A549 (cell line): Measurements from ENCODE around the gene UBE2O. TPM values are rescaled to one million over a fixed set of nuclear protein-coding genes. Genes with fewer than 3 reads are reported as not detected.

Experiments
- ATAC-seq, 2 experiments: fragments of 200-7000 bp in 1 of 2; fragments of >200 bp in 1 of 2; cut with Nextera tagmentation in 1 of 2; cut with Tn5 transposase in 1 of 2; 3 replicates each; pipeline versions ENCODE4 v1.8.0 to v1.9.1; 2018 to 2020; ENCODE audit warnings: mild to moderate bottlenecking in 1 of 2, moderate library complexity in 1 of 2
- CTCF ChIA-PET: fragments of 300-600 bp; sonication (Branson Sonifier 250); formaldehyde crosslinking; extraction: SDS; loops from one replicate; lab custom pipeline; 2021; ENCODE audit warnings: antibody characterized with exemption, inconsistent platforms; lab: Yijun Ruan, JAX
- POLR2A ChIA-PET: fragments of 350-600 bp; formaldehyde crosslinking; extraction: SDS; loops from one replicate; lab custom pipeline; 2021; ENCODE audit warnings: antibody characterized with exemption, inconsistent platforms; lab: Yijun Ruan, JAX
- DNase-seq, 2 experiments: peaks; one replicate each; pipeline versions ENCODE4 v3.0.0 to v3.0.0-alpha.2; 2011 to 2016; ENCODE audit warnings: low read depth in 1 of 2, low spot score in 1 of 2
- FAIRE-seq: peaks from 2 replicates; lab custom pipeline; 2011; peaks lifted over from hg19 to GRCh38; lab: Jason Lieb, UNC
- H3K27ac ChIP-seq, 2 experiments: fragments of >200 bp; sonication (Bioruptor Twin); formaldehyde crosslinking; 3 replicates each; pipeline ENCODE4 v1.5.1; 2016 to 2017
- H3K4me1 ChIP-seq: fragments of >200 bp; sonication (Bioruptor Twin); formaldehyde crosslinking; 3 replicates; pipeline ENCODE4 v1.6.1; 2016
- H3K4me2 ChIP-seq: fragments of >200 bp; sonication (Bioruptor Twin); formaldehyde crosslinking; 3 replicates; pipeline ENCODE4 v1.6.1; 2016
- H3K4me3 ChIP-seq: fragments of >200 bp; sonication (Bioruptor Twin); formaldehyde crosslinking; 3 replicates; pipeline ENCODE4 v1.5.1; 2016
- H3K9me3 ChIP-seq: fragments of >200 bp; sonication (Bioruptor Twin); formaldehyde crosslinking; 3 replicates; pipeline ENCODE4 v1.6.1; 2016
- BHLHE40 ChIP-seq: IDR thresholded peaks from 2 replicates; pipeline ENCODE4 v1.6.1; 2012; ENCODE audit warnings: low read depth, low read length, inconsistent platforms
- CHD2 ChIP-seq: fragments of 150-350 bp; IDR thresholded peaks from 2 replicates; pipeline ENCODE4 v1.6.1; 2014; ENCODE audit warnings: low read length; ENCODE audit not compliant: partially characterized antibody
- CHD4 ChIP-seq: fragments of 200-600 bp; sonication (generic); IDR thresholded peaks from 2 replicates; pipeline ENCODE4 v1.6.1; 2016; ENCODE audit warnings: antibody characterized with exemption, mild to moderate bottlenecking, borderline replicate concordance
- CTCF ChIP-seq: fragments of >200 bp; sonication (Bioruptor Twin); formaldehyde crosslinking; IDR thresholded peaks from 3 replicates; pipeline ENCODE4 v1.5.1; 2016
- E2F6 ChIP-seq: IDR thresholded peaks from 2 replicates; pipeline ENCODE4 v1.6.1; 2012; ENCODE audit warnings: low read depth, borderline replicate concordance
- ESRRA ChIP-seq: fragments of 150-350 bp; IDR thresholded peaks from 2 replicates; pipeline ENCODE4 v1.6.1; 2014; ENCODE audit warnings: mild to moderate bottlenecking, low read length, borderline replicate concordance
- FOSB ChIP-seq: fragments of 250-450 bp; sonication (Bioruptor Pico); IDR thresholded peaks from 2 replicates; pipeline ENCODE4 v1.5.0; 2020; ENCODE audit warnings: mild to moderate bottlenecking, moderate library complexity
- JUNB ChIP-seq: fragments of >200 bp; sonication (Bioruptor Twin); formaldehyde crosslinking; IDR thresholded peaks from 2 replicates; pipeline ENCODE4 v1.6.1; 2016
- KDM1A ChIP-seq: fragments of 200-600 bp; sonication (generic); IDR thresholded peaks from 2 replicates; pipeline ENCODE4 v1.6.1; 2016; ENCODE audit warnings: low read depth, mild to moderate bottlenecking
- MAX ChIP-seq: IDR thresholded peaks from 2 replicates; pipeline ENCODE4 v1.6.1; 2012
- PBX3 ChIP-seq: IDR thresholded peaks from 2 replicates; pipeline ENCODE4 v1.6.1; 2012
- POLR2A ChIP-seq: IDR thresholded peaks from 2 replicates; pipeline ENCODE4 v1.6.1; 2012; ENCODE audit warnings: mild to moderate bottlenecking, low read length
- RNF2 ChIP-seq: fragments of 200-600 bp; sonication (generic); IDR thresholded peaks from 2 replicates; pipeline ENCODE4 v1.6.1; 2016; ENCODE audit warnings: low read depth, mild to moderate bottlenecking, antibody characterized with exemption, moderate library complexity, borderline replicate concordance
- WGBS: methylation state at CpG from one replicate; pipeline ENCODE4 v1.1.6; 2017; ENCODE audit errors: missing lambda C conversion rate; 5-methylcytosine and 5-hydroxymethylcytosine counted together
- polyA plus RNA-seq, 4 experiments: library from polyadenylated mRNA; depleted of rRNA in 3 of 4; stranded (reverse); fragments of >200 nt; fragmentation: RNase III in 1 of 4; extraction: RNeasy Plus Mini Kit Qiagen cat#74134 plus additional on column Dnase treatment in 1 of 4; gene quantifications; 2 replicates in 3 of 4; 3 replicates in 1 of 4; pipeline ENCODE4 v1.2.3, GENCODE V29; 2011 to 2017

UBE2O gene
- polyA plus RNA-seq, 2 of the 4 experiments (the other 2 are of a cell fraction), result 22.0 to 25.7 TPM

GRCh38 chr17:76499267-76499667 lies 46.3 kb upstream of the UBE2O start:
- FAIRE-seq, result no peak
- Histone ChIP-seq H3K4me1 (peaks cover 41% of the 10 kb centered on the region), H3K9me3 (no peaks in the 10 kb centered on the region), H3K4me2 (peak overlapping the region; percentile 91), H3K4me3 (peak overlapping the region; percentile 81; the same call in 2 of the 3 replicates)
- CTCF ChIA-PET, result interaction anchor here (0.7 to 64.5 kb wide), 12 partner anchors 7 to 107 kb away, joined by 3 to 1994 read pairs (median 14); partner anchors contain the start of genes AANAT and UBE2O
- no peak for ATAC-seq
- peak in 1 of 2 experiments; percentile 53 for DNase-seq
- TF ChIP-seq E2F6 (no peak), PBX3 (no peak), POLR2A (no peak), CTCF (no peak)
- TF ChIP-seq, all 56 proteins: peak for 0
- 36% methylated on average over 5 of the region's 5 CpGs for WGBS
- POLR2A ChIA-PET, result interaction anchor here (0.7 to 2.1 kb wide), 4 partner anchors 9 to 214 kb away, joined by 3 to 6 read pairs (median 6); no protein-coding TSS in a partner anchor
- peak overlapping the region; percentile 83 to 96 for H3K27ac ChIP-seq

- FAIRE-seq (no peak), DNase-seq (no peak), ATAC-seq (no peak)
- Histone ChIP-seq H3K4me3 (0 out of 3 replicates have a peak overlapping the region, but pooled peaks have one; percentile 4), H3K27ac (peak overlapping the region; percentile 83 to 96), H3K4me1 (peaks cover 41% of the 10 kb centered on the region), H3K9me3 (no peaks in the 10 kb centered on the region), H3K4me2 (peak overlapping the region; percentile 91)
- 71% methylated on average over 4 of the region's 4 CpGs for whole genome bisulfite sequencing
- no peak for TF ChIP-seq JUNB
- TF ChIP-seq KDM1A, result no peak
- no peak for TF ChIP-seq ESRRA
- POLR2A ChIA-PET, result interaction anchor here (1.5 to 2.1 kb wide), 3 partner anchors 9 to 14 kb away, joined by 5 to 6 read pairs (median 6); no protein-coding TSS in a partner anchor
- CTCF ChIA-PET, result interaction anchor here (0.7 to 64.5 kb wide), 13 partner anchors 7 to 113 kb away, joined by 3 to 1994 read pairs (median 9); partner anchors contain the start of genes AANAT and UBE2O
Measured at GRCh38 chr17:76498876-76499251, 45.9 kb upstream of the UBE2O start.

- WGBS, result 38% methylated on average over 31 of the region's 31 CpGs
- POLR2A ChIA-PET, result interaction anchor here (0.6 to 2.1 kb wide), 3 partner anchors 11 to 69 kb away, joined by 3 to 6 read pairs (median 5); no protein-coding TSS in a partner anchor
- FAIRE-seq, result no peak
- peaks cover 41% of the 10 kb centered on the region for H3K4me1 ChIP-seq
- peak; percentile 32 to 56 for ATAC-seq
- CTCF ChIA-PET, result interaction anchor here (0.7 to 64.5 kb wide), 15 partner anchors 7 to 128 kb away, joined by 3 to 1994 read pairs (median 5); partner anchors contain the start of genes AANAT and UBE2O
- H3K27ac ChIP-seq, result peak overlapping the region; percentile 83 to 96
- DNase-seq, result peak; percentile 70 to 75
- 0 out of 3 replicates have a peak overlapping the region, but pooled peaks have one; percentile 13 for H3K4me3 ChIP-seq
- H3K9me3 ChIP-seq, result no peaks in the 10 kb centered on the region
- H3K4me2 ChIP-seq, result peak overlapping the region; percentile 91
- TF ChIP-seq CHD4 (no peak), BHLHE40 (peak; percentile 3; the same call in 1 of the 2 replicates), E2F6 (peak; percentile 82), PBX3 (peak; percentile 25; the same call in 1 of the 2 replicates), MAX (peak; percentile 86), RNF2 (peak; percentile 42; the same call in 1 of the 2 replicates), CHD2 (no peak), FOSB (no peak)
Measured at GRCh38 chr17:76497979-76498875, 45.3 kb upstream of the UBE2O start.
